HepG2 (cell line): ENCODE data around the gene ZFPL1. TPM values are rescaled to one million over a fixed set of nuclear protein-coding genes. Genes with fewer than 3 reads are reported as not detected.

Experiments used
- FOXO1 ChIP-seq: sonication (generic); formaldehyde crosslinking; IDR thresholded peaks from 2 replicates; pipeline ENCODE4 v1.4.0; 2020; ENCODE audit warnings: missing genetic modification reagents
- HNRNPL ChIP-seq: fragments of 200-400 bp; formaldehyde crosslinking; IDR thresholded peaks from 2 replicates; pipeline ENCODE4 v1.6.1; 2017; ENCODE audit warnings: mild to moderate bottlenecking, low read depth, low read length
- KDM4B ChIP-seq: sonication (generic); formaldehyde crosslinking; IDR thresholded peaks from 2 replicates; pipeline ENCODE4 v1.4.0; 2020; ENCODE audit warnings: missing genetic modification reagents
- NR2F2 ChIP-seq: IDR thresholded peaks from 2 replicates; pipeline ENCODE4 v1.6.1; 2012; ENCODE audit warnings: low read depth, inconsistent platforms, borderline replicate concordance
- NR2F6 ChIP-seq, 2 experiments: IDR thresholded peaks; 2 replicates each; pipeline ENCODE4 v1.6.1; 2016; ENCODE audit warnings: antibody characterized with exemption in 1 of 2, mild to moderate bottlenecking in 1 of 2
- RELA ChIP-seq: sonication (generic); formaldehyde crosslinking; IDR thresholded peaks from 2 replicates; pipeline ENCODE4 v1.4.0; 2020; ENCODE audit warnings: missing genetic modification reagents
- THAP11 ChIP-seq: IDR thresholded peaks from 2 replicates; pipeline ENCODE4 v1.6.1; 2016; ENCODE audit warnings: missing biosample characterization, missing genetic modification reagents
- YY1 ChIP-seq: IDR thresholded peaks from 2 replicates; pipeline ENCODE4 v1.6.1; 2011; ENCODE audit warnings: low read length, low read depth, moderate library complexity, mild to moderate bottlenecking; ENCODE audit not compliant: insufficient read depth, insufficient replicate concordance
- ZNF230 ChIP-seq: sonication (generic); formaldehyde crosslinking; IDR thresholded peaks from 2 replicates; pipeline ENCODE4 v1.4.0; 2020; ENCODE audit warnings: mild to moderate bottlenecking, missing genetic modification reagents
- ZNF253 ChIP-seq: sonication (generic); formaldehyde crosslinking; IDR thresholded peaks from 2 replicates; pipeline ENCODE4 v1.8.0; 2022; ENCODE audit warnings: mild to moderate bottlenecking, missing genetic modification reagents, borderline replicate concordance
- ZNF296 ChIP-seq: sonication (generic); formaldehyde crosslinking; conservative IDR thresholded peaks from 2 replicates; pipeline ENCODE4 v1.5.0; 2020; ENCODE audit warnings: mild to moderate bottlenecking, missing genetic modification reagents
- ZNF720 ChIP-seq: sonication (generic); formaldehyde crosslinking; IDR thresholded peaks from 2 replicates; pipeline ENCODE4 v1.4.0; 2020; ENCODE audit warnings: missing genetic modification reagents
- ZNF841 ChIP-seq: sonication (generic); formaldehyde crosslinking; IDR thresholded peaks from 2 replicates; pipeline ENCODE4 v1.8.1; 2023; ENCODE audit warnings: missing genetic modification reagents, borderline replicate concordance
- ZSCAN9 ChIP-seq: IDR thresholded peaks from 2 replicates; pipeline ENCODE4 v1.6.1; 2016; ENCODE audit warnings: borderline replicate concordance
- polyA plus RNA-seq, 8 experiments: library from polyadenylated mRNA; depleted of rRNA in 3 of 8; stranded (reverse) in 7 of 8; unstranded in 1 of 8; fragments of >200 nt; fragmentation: Illumina TruSeq in 4 of 8; extraction: Trizol in 4 of 8; gene quantifications; 2 replicates each; pipeline versions ENCODE4 v1.2.1 to v1.2.3, GENCODE V29; 2011 to 2016; ENCODE audit warnings: low read depth in 4 of 8, missing spikeins in 1 of 8, mixed read lengths in 1 of 8; ENCODE audit not compliant: insufficient read depth in 1 of 8
- total RNA-seq, 5 experiments: library from RNA; depleted of rRNA; stranded (reverse); fragments of >200 nt; fragmentation: Illumina TruSeq; extraction: Trizol; gene quantifications; 2 replicates each; pipeline ENCODE4 v1.2.3, GENCODE V29; 2016; ENCODE audit warnings: low read depth in 1 of 5
- TF ChIP-seq, protein P1 (sequence below): sonication (generic); formaldehyde crosslinking; IDR thresholded peaks from 2 replicates; pipeline ENCODE4 v1.4.0; 2020; ENCODE audit warnings: missing genetic modification reagents, mild to moderate bottlenecking, borderline replicate concordance
- TF ChIP-seq, protein P2 (sequence below): sonication (generic); formaldehyde crosslinking; IDR thresholded peaks from 2 replicates; pipeline ENCODE4 v1.4.0; 2020; ENCODE audit warnings: missing genetic modification reagents, borderline replicate concordance
- TF ChIP-seq, protein P3 (sequence below): sonication (generic); formaldehyde crosslinking; IDR thresholded peaks from 2 replicates; pipeline ENCODE4 v1.8.1; 2022; ENCODE audit warnings: low read depth, mild to moderate bottlenecking, missing genetic modification reagents

Gene ZFPL1
- total and polyA plus RNA-seq, 2 of the 13 experiments (the other 11 are each of a cell fraction or from before 2014, with no cell fraction given): 32.2 to 56.0 TPM

DNA sequence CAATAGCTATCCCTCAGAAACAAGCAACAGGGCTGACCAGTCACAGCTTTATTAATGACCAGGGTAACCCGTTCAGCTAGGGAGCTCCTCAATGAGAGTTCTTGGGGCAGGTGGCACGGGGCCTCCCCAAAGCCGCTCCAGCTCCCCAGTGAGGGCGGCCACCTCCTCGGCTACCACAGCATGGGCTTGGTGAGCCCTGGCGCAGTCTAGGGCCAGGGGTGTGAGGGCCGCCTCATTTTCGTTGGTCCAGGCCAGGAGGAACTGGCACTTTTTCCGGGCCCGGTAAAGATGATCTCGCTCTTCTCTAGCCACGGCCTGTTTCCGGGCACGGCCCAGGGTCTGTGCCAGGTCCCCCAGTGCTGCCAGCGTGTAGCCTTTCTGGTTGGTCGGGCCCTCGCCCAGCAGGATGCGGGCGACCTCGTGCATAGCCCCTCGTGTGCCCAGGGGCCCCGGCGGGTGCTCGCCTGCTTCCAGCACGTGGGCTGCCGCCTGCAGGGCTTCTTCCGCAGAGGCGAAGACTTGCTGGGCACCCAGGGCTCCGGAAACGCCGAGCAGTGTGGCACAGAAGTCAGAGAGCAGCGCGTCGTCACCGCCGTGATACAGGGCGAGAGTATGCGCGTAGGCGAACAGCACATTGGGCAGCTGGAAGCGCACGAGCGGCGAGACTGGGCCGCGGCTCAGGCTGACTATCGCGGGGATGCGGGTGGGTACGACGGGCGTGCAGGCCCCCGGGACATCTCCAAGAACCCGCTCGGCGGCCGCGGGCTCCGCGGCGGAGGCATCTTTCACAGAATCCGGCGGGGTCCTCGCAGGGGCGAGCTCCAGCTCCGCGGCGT, 32.6 kb downstream of the ZFPL1 start (continued):
- TF ChIP-seq, protein P1, sequence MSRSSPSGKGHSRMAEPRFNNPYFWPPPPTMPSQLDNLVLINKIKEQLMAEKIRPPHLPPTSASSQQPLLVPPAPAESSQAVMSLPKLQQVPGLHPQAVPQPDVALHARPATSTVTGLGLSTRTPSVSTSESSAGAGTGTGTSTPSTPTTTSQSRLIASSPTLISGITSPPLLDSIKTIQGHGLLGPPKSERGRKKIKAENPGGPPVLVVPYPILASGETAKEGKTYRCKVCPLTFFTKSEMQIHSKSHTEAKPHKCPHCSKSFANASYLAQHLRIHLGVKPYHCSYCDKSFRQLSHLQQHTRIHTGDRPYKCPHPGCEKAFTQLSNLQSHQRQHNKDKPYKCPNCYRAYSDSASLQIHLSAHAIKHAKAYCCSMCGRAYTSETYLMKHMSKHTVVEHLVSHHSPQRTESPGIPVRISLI: no peak
- TF ChIP-seq ZNF841 (CRISPR knock-in tag): 0 out of 2 replicates have a peak, but pooled peaks have one; percentile 61
- 0 out of 2 replicates have a peak, but pooled peaks have one; percentile 14 for TF ChIP-seq ZSCAN9
- 0 out of 2 replicates have a peak, but pooled peaks have one; percentile 5 for TF ChIP-seq ZNF296 (CRISPR knock-in tag)
- no peak for TF ChIP-seq NR2F6 (IDR thresholded peaks at IDR 0.05)
- TF ChIP-seq NR2F6 (CRISPR knock-in tag; IDR thresholded peaks at IDR 0.05): no peak
- no peak for TF ChIP-seq THAP11 (CRISPR knock-in tag)
- 0 out of 2 replicates have a peak, but pooled peaks have one; percentile 60 for TF ChIP-seq HNRNPL
- TF ChIP-seq ZNF230 (CRISPR knock-in tag): 0 out of 2 replicates have a peak, but pooled peaks have one; percentile 2
- no peak for TF ChIP-seq RELA (CRISPR knock-in tag)
- TF ChIP-seq ZNF253 (CRISPR knock-in tag): 0 out of 2 replicates have a peak, but pooled peaks have one; percentile 36
- TF ChIP-seq, protein P2, sequence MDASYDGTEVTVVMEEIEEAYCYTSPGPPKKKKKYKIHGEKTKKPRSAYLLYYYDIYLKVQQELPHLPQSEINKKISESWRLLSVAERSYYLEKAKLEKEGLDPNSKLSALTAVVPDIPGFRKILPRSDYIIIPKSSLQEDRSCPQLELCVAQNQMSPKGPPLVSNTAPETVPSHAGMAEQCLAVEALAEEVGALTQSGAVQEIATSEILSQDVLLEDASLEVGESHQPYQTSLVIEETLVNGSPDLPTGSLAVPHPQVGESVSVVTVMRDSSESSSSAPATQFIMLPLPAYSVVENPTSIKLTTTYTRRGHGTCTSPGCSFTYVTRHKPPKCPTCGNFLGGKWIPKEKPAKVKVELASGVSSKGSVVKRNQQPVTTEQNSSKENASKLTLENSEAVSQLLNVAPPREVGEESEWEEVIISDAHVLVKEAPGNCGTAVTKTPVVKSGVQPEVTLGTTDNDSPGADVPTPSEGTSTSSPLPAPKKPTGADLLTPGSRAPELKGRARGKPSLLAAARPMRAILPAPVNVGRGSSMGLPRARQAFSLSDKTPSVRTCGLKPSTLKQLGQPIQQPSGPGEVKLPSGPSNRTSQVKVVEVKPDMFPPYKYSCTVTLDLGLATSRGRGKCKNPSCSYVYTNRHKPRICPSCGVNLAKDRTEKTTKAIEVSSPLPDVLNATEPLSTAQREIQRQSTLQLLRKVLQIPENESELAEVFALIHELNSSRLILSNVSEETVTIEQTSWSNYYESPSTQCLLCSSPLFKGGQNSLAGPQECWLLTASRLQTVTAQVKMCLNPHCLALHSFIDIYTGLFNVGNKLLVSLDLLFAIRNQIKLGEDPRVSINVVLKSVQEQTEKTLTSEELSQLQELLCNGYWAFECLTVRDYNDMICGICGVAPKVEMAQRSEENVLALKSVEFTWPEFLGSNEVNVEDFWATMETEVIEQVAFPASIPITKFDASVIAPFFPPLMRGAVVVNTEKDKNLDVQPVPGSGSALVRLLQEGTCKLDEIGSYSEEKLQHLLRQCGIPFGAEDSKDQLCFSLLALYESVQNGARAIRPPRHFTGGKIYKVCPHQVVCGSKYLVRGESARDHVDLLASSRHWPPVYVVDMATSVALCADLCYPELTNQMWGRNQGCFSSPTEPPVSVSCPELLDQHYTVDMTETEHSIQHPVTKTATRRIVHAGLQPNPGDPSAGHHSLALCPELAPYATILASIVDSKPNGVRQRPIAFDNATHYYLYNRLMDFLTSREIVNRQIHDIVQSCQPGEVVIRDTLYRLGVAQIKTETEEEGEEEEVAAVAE (CRISPR knock-in tag): no peak
- TF ChIP-seq YY1: peak; percentile 3
- TF ChIP-seq NR2F2: peak; percentile 10; the same call in 1 of the 2 replicates
- TF ChIP-seq, protein P3, sequence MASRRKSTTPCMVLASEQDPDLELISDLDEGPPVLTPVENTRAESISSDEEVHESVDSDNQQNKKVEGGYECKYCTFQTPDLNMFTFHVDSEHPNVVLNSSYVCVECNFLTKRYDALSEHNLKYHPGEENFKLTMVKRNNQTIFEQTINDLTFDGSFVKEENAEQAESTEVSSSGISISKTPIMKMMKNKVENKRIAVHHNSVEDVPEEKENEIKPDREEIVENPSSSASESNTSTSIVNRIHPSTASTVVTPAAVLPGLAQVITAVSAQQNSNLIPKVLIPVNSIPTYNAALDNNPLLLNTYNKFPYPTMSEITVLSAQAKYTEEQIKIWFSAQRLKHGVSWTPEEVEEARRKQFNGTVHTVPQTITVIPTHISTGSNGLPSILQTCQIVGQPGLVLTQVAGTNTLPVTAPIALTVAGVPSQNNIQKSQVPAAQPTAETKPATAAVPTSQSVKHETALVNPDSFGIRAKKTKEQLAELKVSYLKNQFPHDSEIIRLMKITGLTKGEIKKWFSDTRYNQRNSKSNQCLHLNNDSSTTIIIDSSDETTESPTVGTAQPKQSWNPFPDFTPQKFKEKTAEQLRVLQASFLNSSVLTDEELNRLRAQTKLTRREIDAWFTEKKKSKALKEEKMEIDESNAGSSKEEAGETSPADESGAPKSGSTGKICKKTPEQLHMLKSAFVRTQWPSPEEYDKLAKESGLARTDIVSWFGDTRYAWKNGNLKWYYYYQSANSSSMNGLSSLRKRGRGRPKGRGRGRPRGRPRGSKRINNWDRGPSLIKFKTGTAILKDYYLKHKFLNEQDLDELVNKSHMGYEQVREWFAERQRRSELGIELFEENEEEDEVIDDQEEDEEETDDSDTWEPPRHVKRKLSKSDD (CRISPR knock-in tag): 0 out of 2 replicates have a peak, but pooled peaks have one; percentile 43
- 0 out of 2 replicates have a peak, but pooled peaks have one; percentile 35 for TF ChIP-seq KDM4B (CRISPR knock-in tag)
- TF ChIP-seq FOXO1 (CRISPR knock-in tag): 0 out of 2 replicates have a peak, but pooled peaks have one; percentile 17
- 0 out of 2 replicates have a peak, but pooled peaks have one; percentile 16 for TF ChIP-seq ZNF720
